DMS53 treated with DMSO at 0.1 percent for 48 hours (cell line): ENCODE measurements around the gene TRANK1.
"Not testable (repeated sequence)": the region's sequence is repeated elsewhere in the genome, so short reads cannot be mapped to it uniquely, and the experiment has no call there.

Experiments
- DNase-seq: peaks from one replicate; lab custom pipeline; 2025; ENCODE audit not compliant: unreplicated experiment; lab: John Stamatoyannopoulos, UW

TRANK1 gene

GRCh38 chr3:36920884-36921567 lies 23.8 kb downstream of the TRANK1 start:
- no peak for DNase-seq

GRCh38 chr3:36919439-36920160 lies 25.3 kb downstream of the TRANK1 start:
- peak; percentile 59 for DNase-seq

- no peak for DNase-seq
Observed at GRCh38 chr3:36918050-36918449, 26.8 kb downstream of the TRANK1 start.

- peak; percentile 44 for DNase-seq
Observed at GRCh38 chr3:36911990-36912804, 32.7 kb downstream of the TRANK1 start.

GRCh38 chr3:36909666-36910065 lies 35.2 kb downstream of the TRANK1 start:
- DNase-seq = no peak

GRCh38 chr3:36909181-36909580 lies 35.7 kb downstream of the TRANK1 start:
- DNase-seq = no peak

GRCh38 chr3:36908647-36909180 lies 36.1 kb downstream of the TRANK1 start:
- no peak for DNase-seq

- DNase-seq = no peak
Observed at GRCh38 chr3:36907911-36908646, 36.8 kb downstream of the TRANK1 start.

- DNase-seq = no peak
Observed at GRCh38 chr3:36906504-36907149, 38.2 kb downstream of the TRANK1 start.

- DNase-seq = no peak
Observed at GRCh38 chr3:36905545-36905944, 39.3 kb downstream of the TRANK1 start.

GRCh38 chr3:36904641-36905040 lies 40.2 kb downstream of the TRANK1 start:
- DNase-seq = no peak

- not testable (repeated sequence) for DNase-seq
Observed at GRCh38 chr3:36904065-36904464, 40.8 kb downstream of the TRANK1 start.

- DNase-seq = no peak
Observed at GRCh38 chr3:36903119-36903882, 41.6 kb downstream of the TRANK1 start.

GRCh38 chr3:36901588-36901987 lies 43.3 kb downstream of the TRANK1 start:
- no peak for DNase-seq

- no peak for DNase-seq
Observed at GRCh38 chr3:36900474-36901443, 44.1 kb downstream of the TRANK1 start.

GRCh38 chr3:36895496-36896409 lies 49.1 kb downstream of the TRANK1 start:
- DNase-seq = no peak

GRCh38 chr3:36894914-36895313 lies 49.9 kb downstream of the TRANK1 start:
- no peak for DNase-seq
